GM18867 (cell line): ENCODE results near the gene NUDT16.

ENCODE experiments used
- ATAC-seq: cut with Tn5 transposase; IDR thresholded peaks from one replicate; pipeline ENCODE4 v1.9.1; 2021; ENCODE audit warnings: mild to moderate bottlenecking, moderate library complexity; ENCODE audit not compliant: unreplicated experiment

NUDT16 gene

DNA sequence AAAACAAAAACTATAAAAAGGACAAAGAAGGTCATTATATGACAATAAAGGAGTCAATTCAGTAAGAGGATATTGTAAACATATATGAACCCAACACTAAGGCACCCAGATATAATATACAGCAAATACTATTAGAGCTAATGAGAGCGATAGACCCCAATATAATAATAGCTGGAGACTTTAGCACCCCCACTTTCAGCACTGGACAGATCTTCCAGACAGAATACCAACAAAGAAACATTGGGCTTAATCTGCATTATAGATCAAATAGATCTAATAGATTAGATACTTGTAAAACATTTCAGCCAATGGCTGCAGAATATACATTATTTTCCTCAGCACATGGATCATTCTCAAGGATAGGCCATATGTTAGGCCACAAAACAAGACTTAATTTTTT, 53.4 kb downstream of the NUDT16 start:
- ATAC-seq: no peak
